NCI-H345 treated with DMSO at 0.1 percent for 48 hours (cell line): ENCODE results near the gene KCNG2.

Experiments
- DNase-seq: peaks from one replicate; lab custom pipeline; 2025; ENCODE audit not compliant: unreplicated experiment; lab: John Stamatoyannopoulos, UW

KCNG2 gene

GRCh38 chr18:79816981-79817606 is 19.4 kb downstream of the KCNG2 start:
- DNase-seq = no peak

- DNase-seq = no peak
These were observed 19.9 kb downstream of the KCNG2 start for GRCh38 chr18:79817607-79817998.

GRCh38 chr18:79818036-79818435 is 20.3 kb downstream of the KCNG2 start:
- no peak for DNase-seq

GRCh38 chr18:79818631-79819030 is 20.9 kb downstream of the KCNG2 start:
- DNase-seq = no peak

GRCh38 chr18:79819064-79819967 is 21.6 kb downstream of the KCNG2 start:
- no peak for DNase-seq

- no peak for DNase-seq
These were observed 22.2 kb downstream of the KCNG2 start for GRCh38 chr18:79819968-79820351.

GRCh38 chr18:79823120-79823519 is 25.4 kb downstream of the KCNG2 start:
- DNase-seq = no peak

GRCh38 chr18:79825913-79826312 is 28.2 kb downstream of the KCNG2 start:
- DNase-seq = no peak

- DNase-seq = no peak
These were observed 29.2 kb downstream of the KCNG2 start for GRCh38 chr18:79826966-79827365.

GRCh38 chr18:79828258-79828657 is 30.5 kb downstream of the KCNG2 start:
- no peak for DNase-seq

GRCh38 chr18:79829136-79829854 is 31.6 kb downstream of the KCNG2 start:
- no peak for DNase-seq

GRCh38 chr18:79832169-79832568 is 34.4 kb downstream of the KCNG2 start:
- DNase-seq = no peak

- DNase-seq = no peak
These were observed 37.1 kb downstream of the KCNG2 start for GRCh38 chr18:79834834-79835233.

- DNase-seq = no peak
These were observed 44.2 kb downstream of the KCNG2 start for GRCh38 chr18:79841936-79842335.

- DNase-seq = no peak
These were observed 47.3 kb downstream of the KCNG2 start for GRCh38 chr18:79844999-79845563.

- DNase-seq = no peak
These were observed 49.3 kb downstream of the KCNG2 start for GRCh38 chr18:79846936-79847557.

- DNase-seq = no peak
These were observed 50.0 kb downstream of the KCNG2 start for GRCh38 chr18:79847606-79848293.

GRCh38 chr18:79848294-79848578 is 50.5 kb downstream of the KCNG2 start:
- no peak for DNase-seq

- no peak for DNase-seq
These were observed 51.0 kb downstream of the KCNG2 start for GRCh38 chr18:79848579-79849327.
